MG63 (cell line): ENCODE measurements around the gene SORCS2. TPM values are rescaled to one million over a fixed set of nuclear protein-coding genes. Genes with fewer than 3 reads are reported as not detected.

Experiments used
- DNase-seq: peaks from one replicate; pipeline ENCODE4 v3.0.0-alpha.2; 2020
- H3K27me3 ChIP-seq: fragments of 250-450 bp; sonication (Bioruptor Pico); 2 replicates; pipeline ENCODE4 v1.5.1; 2020; ENCODE audit warnings: mild to moderate bottlenecking, moderate library complexity
- H3K36me3 ChIP-seq: fragments of 250-450 bp; sonication (Bioruptor Pico); 2 replicates; pipeline ENCODE4 v1.5.1; 2020; ENCODE audit warnings: mild to moderate bottlenecking, moderate library complexity
- H3K4me3 ChIP-seq: fragments of 250-450 bp; sonication (Bioruptor Pico); 2 replicates; pipeline ENCODE4 v1.5.1; 2020; ENCODE audit warnings: mild to moderate bottlenecking, moderate library complexity
- H3K9me3 ChIP-seq: fragments of 250-450 bp; sonication (Bioruptor Pico); 2 replicates; pipeline ENCODE4 v1.5.1; 2020; ENCODE audit warnings: mild to moderate bottlenecking, moderate library complexity
- total RNA-seq: library from RNA; depleted of rRNA; stranded (reverse); fragments of >200 nt; shearing (Covaris generic); gene quantifications from 2 replicates; pipeline ENCODE4 v1.2.3, GENCODE V29; 2014; ENCODE audit warnings: low replicate concordance

The SORCS2 gene
- total RNA-seq, 1 experiment from 2014 or later: 1.5 TPM

DNA sequence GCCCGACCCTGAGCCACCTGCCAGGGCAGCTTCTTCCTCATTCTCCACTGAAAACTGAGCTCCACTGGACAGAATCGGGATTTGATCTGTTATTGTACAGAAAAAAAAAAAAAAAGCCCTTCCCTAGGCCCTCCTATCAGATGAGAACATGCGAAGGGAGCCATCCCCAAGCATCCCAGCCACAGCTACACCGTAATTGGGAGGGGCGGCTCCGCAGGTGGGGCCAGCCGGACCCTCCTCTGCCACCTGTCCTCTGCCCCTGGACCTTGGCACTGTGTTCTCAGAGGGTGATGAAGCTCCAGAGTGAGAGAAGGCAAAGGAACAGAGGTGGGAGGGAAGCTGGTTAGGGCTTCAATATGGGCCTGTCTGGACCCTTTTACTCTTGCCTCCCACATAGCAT, 482.4 kb downstream of the SORCS2 start:
- H3K36me3 ChIP-seq: no peaks in the 10 kb centered on the region
- H3K9me3 ChIP-seq: no peaks in the 10 kb centered on the region
- DNase-seq: no peak
- no peaks in the 10 kb centered on the region for H3K27me3 ChIP-seq
- H3K4me3 ChIP-seq: no peak overlapping the region

DNA sequence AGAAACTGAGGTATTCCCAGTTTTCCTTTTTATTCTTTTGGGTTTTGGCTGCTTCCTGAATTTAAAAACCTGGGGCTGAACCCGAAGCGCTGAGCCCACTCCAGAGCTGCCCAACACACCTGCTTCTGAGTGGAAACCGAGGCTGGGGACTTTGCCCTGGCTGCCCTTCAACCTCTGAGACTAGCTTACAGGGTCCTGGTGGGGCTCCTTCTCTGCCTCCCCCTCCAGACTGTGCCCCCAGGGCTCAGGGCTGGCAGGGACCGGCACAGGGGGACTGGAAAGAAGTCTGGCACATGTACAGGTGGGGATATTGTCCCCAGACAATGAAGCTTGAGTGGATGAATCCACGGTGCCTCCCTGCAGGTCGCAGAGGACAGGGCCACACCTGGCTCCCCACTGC, 482.8 kb downstream of the SORCS2 start:
- H3K36me3 ChIP-seq: no peaks in the 10 kb centered on the region
- H3K9me3 ChIP-seq: no peaks in the 10 kb centered on the region
- DNase-seq: no peak
- no peak overlapping the region for H3K4me3 ChIP-seq
- no peaks in the 10 kb centered on the region for H3K27me3 ChIP-seq

DNA sequence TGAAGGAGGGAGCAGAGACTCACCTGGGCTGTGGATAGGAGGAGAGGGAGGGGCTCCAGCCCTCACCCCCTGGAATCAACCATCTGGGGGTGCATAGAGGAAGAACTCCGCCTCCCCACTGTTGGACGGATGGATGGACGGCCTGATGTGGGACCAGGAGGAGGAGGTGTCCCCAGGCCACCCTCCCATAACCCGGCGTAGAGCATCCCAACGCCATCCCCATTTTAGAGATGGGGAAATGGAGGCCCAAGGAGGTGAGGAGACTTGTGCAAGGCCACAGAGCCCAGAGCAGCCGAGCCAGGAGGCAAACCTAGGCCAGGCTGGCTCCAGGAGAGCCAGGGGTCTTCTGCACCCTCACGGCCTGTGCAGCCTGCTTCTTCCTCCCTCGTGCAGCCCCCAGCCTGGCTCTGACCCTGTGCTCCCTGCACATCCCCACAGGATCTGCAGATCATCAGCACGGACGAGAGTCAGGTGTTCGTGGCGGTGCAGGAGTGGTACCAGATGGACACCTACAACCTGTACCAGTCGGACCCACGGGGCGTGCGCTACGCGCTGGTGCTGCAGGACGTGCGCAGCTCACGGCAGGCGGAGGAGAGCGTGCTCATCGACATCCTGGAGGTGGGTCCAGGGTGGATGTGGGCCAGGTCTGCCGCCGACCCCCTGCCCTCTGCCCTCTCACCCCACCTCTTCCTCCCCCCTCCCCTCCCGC, 483.4 kb downstream of the SORCS2 start:
- H3K36me3 ChIP-seq: no peaks in the 10 kb centered on the region
- no peak overlapping the region for H3K4me3 ChIP-seq
- H3K27me3 ChIP-seq: no peaks in the 10 kb centered on the region
- no peaks in the 10 kb centered on the region for H3K9me3 ChIP-seq
- no peak for DNase-seq

DNA sequence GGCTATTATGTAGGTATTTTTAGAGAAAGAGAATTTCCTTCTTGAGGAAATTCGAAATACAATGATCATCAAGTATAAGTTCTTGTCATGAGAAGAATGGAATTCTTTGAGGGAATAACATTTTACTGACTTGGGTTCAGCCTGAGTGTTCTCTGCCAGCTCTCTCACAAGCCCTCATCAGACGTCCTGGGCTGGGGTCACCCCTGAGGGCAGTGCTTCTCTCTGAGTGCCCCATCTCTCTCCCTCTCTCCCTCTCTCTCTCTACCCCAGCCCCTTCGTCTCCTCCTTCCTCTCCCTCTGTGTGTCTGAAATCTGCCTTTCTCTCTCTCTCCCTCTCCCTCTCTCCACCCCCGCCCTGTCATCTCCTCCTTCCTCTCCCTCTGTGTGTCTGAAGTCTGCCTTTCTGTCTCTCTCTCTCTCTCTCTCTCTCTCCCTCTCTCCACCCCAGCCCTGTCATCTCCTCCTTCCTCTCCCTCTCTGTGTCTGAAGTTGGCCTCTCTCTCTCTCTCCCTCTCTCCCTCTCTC, 484.1 kb downstream of the SORCS2 start:
- no peaks in the 10 kb centered on the region for H3K9me3 ChIP-seq
- no peak for DNase-seq
- no peaks in the 10 kb centered on the region for H3K27me3 ChIP-seq
- no peaks in the 10 kb centered on the region for H3K36me3 ChIP-seq
- H3K4me3 ChIP-seq: no peak overlapping the region

DNA sequence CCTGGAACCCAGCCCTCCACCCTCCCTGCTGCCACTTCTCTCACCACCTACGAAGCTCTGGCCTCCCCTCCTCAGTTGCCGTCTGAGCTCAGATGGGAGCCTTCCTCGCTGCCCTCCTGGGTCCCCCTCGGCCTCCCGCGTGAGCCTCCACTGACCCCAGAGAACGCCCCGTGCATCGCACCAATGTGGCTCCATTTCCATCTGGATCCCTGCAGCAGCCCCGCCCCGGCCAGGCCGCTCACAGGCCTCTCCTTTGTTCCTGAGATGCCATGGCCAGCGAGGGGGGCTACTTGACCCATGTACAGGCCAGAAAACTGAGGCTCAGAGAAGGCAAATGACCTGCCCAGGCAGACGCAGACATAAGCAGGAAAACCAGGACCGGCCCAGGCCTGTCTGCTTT, 484.7 kb downstream of the SORCS2 start:
- no peaks in the 10 kb centered on the region for H3K27me3 ChIP-seq
- H3K36me3 ChIP-seq: no peaks in the 10 kb centered on the region
- H3K9me3 ChIP-seq: no peaks in the 10 kb centered on the region
- DNase-seq: no peak
- H3K4me3 ChIP-seq: no peak overlapping the region

DNA sequence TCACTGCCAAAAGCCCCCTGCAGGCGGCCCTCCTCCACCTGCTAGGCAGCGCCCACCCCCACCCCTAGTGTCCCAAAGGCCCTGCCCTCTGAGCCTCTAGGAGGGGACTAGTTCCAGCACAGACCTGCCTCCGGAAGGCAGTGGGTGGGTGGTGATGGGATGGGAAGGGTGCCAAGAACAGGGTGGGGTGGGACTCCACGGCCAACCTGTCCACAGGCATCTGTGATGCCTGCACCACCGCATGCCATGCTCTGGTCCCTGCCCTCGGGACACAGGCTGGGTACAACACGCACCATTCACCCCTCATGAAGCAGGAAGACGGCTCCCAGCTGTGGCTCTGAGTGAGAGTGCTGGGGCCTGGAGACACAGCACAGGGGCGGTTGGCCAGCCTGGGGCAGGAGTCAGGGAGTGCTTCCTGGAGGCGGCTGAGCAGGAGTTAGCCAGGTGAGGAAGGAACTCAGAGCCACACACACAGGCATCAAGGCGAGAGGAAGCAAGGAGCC, 485.5 kb downstream of the SORCS2 start:
- H3K36me3 ChIP-seq: no peaks in the 10 kb centered on the region
- H3K9me3 ChIP-seq: no peaks in the 10 kb centered on the region
- no peaks in the 10 kb centered on the region for H3K27me3 ChIP-seq
- no peak overlapping the region for H3K4me3 ChIP-seq
- no peak for DNase-seq

DNA sequence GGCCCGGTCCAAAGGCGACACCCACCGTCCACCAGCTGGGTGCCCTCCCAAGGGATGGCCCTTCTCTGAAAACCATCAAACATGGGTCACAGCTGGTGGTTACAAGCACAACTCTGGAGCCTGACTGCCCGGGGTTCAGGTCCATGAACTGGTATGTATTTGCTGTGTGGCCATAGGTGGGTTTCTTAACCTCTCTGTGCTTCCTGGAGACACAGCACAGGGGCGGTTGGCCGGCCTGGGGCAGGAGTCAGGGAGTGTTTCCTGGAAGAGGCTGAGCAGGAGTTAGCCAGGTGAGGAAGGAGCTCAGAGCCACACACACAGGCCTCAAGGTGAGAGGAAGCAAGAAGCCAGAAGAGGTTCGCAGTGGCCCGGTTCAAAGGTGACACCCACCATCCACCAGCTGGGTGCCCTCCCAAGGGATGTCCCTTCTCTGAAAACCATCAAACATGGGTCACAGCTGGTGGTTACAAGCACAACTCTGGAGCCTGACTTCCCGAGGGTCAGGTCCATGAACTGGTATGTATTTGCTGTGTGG, 486.0 kb downstream of the SORCS2 start:
- H3K4me3 ChIP-seq: no peak overlapping the region
- H3K36me3 ChIP-seq: no peaks in the 10 kb centered on the region
- no peaks in the 10 kb centered on the region for H3K27me3 ChIP-seq
- DNase-seq: no peak
- H3K9me3 ChIP-seq: no peaks in the 10 kb centered on the region

DNA sequence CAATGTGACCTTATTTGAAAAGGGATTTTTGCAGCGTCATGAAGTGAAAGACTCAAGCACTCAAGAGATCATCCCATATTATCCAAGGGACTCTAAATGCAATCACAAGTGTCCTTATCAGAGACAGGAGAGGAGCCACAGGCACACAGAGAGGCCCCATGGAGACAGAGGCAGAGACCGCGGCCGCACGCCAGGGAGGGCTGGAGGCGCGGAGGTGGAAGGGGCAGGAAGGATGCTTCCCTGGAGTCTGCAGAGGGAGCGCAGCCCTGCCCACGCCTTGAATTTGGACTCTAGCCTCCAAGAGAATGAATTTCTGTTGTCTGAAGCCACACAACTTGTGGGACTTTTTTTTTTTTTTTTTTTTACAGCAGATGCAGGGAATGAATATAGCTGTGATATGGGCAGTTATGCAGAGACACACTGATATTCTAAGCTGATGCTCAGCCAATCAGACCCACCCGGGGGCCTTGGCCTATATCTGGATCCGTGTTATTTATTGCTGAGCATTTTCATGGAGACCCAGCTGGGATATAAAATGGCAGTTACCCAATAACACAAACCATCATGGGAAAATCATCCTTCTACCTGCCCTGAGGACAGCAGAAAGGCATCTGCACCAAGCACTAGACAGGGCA, 487.2 kb downstream of the SORCS2 start:
- Histone ChIP-seq H3K36me3 (no peaks in the 10 kb centered on the region), H3K4me3 (no peak overlapping the region), H3K9me3 (no peaks in the 10 kb centered on the region), H3K27me3 (no peaks in the 10 kb centered on the region)
- DNase-seq: no peak

DNA sequence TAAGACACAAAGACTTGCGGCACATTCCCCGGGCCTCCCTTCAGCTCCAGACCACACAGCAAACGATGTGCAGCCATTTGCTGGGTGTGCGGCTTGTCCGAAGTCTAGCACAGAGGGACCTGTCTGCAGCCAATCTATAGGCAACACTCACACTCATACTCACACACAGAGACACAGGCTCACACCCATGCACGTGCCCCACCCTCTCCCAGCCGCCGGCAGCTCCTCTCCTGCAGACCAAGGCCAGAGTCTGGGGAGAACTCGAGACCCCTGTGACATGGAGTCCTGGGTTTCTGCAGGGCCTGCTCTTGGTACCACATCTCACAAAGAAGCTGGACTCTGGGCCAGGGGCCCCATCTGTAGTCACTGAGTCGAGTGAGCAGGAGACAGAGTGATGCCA, 487.8 kb downstream of the SORCS2 start:
- no peaks in the 10 kb centered on the region for H3K9me3 ChIP-seq
- DNase-seq: no peak
- no peak overlapping the region for H3K4me3 ChIP-seq
- no peaks in the 10 kb centered on the region for H3K36me3 ChIP-seq
- H3K27me3 ChIP-seq: no peaks in the 10 kb centered on the region

DNA sequence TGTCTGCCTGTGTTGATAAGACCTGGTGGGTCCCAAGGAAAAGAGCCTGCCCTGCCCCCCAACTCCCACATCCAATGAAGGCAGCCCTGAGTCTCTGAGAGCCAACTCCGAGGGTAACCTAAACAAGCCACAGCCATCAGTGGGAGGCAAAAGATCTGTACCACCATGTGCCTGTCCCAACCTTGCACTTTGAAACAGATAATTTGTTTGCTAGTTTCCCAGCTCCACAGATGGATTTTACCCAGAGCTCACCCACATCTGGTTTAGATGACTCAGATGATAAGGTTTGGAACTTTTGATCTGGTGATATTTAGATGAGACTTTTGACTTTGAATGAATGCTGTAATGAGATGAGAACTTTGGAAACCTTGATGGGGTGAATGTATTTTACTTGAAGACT, 488.4 kb downstream of the SORCS2 start:
- Histone ChIP-seq H3K9me3 (no peaks in the 10 kb centered on the region), H3K4me3 (no peak overlapping the region), H3K27me3 (no peaks in the 10 kb centered on the region), H3K36me3 (no peaks in the 10 kb centered on the region)
- DNase-seq: no peak

DNA sequence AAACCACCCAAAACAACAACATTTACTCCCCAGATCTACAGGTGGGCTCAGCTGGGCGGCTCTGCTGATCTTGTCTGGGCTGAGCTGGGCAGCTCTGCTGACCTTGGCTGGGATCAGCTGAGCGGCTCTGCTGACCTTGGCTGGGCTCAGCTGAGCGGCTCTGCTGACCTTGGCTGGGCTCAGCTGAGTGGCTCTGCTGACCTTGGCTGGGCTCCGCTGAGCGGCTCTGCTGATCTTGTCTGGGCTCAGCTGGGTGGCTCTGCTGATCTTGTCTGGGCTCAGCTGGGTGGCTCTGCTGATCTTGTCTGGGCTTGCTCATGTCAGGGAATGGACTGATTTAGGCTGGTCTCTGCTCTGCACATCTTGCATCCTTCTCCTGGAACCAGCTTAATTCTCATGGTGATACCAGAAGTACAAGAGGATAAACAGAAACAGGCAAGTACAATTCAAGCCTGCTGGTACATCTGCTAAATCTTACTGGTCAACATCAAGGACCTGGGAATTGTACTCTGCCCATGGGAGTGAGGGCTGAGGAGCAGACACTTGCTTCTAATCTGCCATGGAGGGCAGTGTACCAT, 490.9 kb downstream of the SORCS2 start:
- H3K36me3 ChIP-seq: no peaks in the 10 kb centered on the region
- DNase-seq: no peak
- H3K4me3 ChIP-seq: no peak overlapping the region
- H3K9me3 ChIP-seq: no peaks in the 10 kb centered on the region
- H3K27me3 ChIP-seq: no peaks in the 10 kb centered on the region

DNA sequence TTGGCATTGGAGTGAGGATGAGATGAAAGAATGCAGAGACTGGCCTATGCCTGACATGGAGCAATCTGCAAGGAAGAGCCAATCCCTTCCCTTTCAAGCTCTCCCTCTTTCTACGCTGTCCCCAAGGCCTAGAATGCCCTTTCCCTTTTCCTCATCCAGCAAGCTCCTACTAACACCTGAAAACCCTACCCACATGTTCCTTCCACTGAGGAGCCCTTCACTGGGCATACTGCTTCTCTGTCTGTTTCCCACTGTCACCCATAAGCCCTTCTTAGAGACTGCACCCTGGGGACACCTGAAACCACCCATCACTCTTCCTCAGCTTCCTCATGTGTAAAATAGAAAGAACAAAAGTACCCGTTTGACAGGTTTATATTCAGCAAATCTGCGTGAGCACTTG, 492.0 kb downstream of the SORCS2 start:
- no peaks in the 10 kb centered on the region for H3K36me3 ChIP-seq
- no peak overlapping the region for H3K4me3 ChIP-seq
- DNase-seq: no peak
- H3K9me3 ChIP-seq: no peaks in the 10 kb centered on the region
- H3K27me3 ChIP-seq: no peaks in the 10 kb centered on the region

DNA sequence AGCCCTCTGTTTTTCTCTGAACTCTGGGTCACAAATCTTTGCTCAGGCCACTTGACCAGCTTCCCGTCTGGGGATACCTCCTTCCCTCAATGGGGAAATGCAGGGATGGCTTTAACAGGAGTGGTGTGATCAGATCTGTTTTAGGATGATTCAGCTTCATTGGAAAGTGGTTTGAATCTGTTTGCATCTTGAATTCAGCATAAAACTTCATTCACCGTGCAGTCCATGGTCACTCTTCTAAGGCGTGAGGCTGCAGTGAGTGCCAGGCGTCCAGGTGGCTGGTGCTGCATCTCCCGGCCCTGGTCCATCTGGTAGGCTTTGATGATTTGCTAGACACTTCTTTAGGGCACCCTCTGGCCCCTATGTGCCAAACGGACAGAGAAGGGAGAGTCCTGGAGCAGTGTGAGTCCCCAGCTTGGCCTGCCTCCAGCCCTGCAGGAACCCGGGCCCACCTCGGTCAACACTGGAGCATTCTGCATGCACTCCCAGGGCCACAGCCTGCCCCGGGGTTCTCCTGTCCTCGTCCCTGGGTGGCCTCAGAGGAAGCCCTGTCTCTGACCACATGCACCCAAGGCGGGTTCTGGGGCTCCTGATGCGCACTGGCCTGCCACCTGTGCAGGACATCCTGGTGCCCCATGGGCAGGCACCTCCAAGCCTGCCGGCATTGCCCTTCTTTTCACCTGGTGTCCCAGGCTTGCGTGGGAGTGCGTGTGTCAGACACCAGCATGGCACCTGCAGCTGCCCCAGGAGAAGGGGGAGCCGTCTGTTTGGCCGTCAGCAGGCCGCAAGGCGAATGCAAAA, 493.9 kb downstream of the SORCS2 start:
- no peak for DNase-seq
- Histone ChIP-seq H3K9me3 (no peaks in the 10 kb centered on the region), H3K4me3 (no peak overlapping the region), H3K27me3 (no peaks in the 10 kb centered on the region), H3K36me3 (no peaks in the 10 kb centered on the region)

DNA sequence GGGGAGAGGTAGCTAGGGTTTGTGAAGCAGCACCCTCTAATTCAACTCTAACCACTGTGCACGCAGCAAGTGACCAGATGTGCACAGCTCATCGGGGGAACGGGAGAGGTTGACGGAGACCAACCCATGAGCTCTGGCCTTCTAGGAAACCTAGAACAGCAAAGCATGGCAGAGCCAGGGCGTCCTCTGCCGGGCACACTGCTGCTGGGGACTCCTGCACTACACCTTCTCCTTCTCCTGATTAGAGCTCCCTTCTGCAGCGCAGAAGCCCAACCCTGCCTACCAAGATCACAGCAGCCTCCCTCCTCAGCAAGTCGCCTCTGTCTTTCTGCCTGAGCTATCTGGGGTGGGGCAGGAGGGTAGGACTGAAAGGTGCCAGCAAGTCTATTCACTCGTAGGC, 494.7 kb downstream of the SORCS2 start:
- no peak for DNase-seq

DNA sequence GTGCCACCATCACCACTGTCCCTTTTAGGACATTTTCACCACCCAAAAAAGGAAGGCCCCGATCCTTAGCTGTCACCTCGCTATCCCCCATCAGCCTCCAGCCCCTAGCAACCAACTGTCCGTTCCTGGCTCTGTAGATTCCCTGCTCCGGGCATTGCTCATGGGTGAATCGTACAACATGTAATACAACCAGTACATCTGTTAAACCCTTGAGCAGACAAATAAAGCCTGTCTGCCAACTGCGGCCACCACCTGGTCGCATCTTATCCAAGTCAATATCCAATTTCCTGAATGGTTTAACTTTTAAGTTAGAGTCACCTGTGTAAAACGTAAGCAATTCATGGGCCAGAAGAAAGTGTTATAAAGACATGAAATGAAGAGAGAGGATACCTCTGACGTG, 495.5 kb downstream of the SORCS2 start:
- no peaks in the 10 kb centered on the region for H3K27me3 ChIP-seq

More for the DNA sequence above, 494.7 kb downstream of the SORCS2 start:
- no peaks in the 10 kb centered on the region for H3K36me3 ChIP-seq
- H3K9me3 ChIP-seq: no peaks in the 10 kb centered on the region
- H3K4me3 ChIP-seq: no peak overlapping the region
- H3K27me3 ChIP-seq: no peaks in the 10 kb centered on the region

DNA sequence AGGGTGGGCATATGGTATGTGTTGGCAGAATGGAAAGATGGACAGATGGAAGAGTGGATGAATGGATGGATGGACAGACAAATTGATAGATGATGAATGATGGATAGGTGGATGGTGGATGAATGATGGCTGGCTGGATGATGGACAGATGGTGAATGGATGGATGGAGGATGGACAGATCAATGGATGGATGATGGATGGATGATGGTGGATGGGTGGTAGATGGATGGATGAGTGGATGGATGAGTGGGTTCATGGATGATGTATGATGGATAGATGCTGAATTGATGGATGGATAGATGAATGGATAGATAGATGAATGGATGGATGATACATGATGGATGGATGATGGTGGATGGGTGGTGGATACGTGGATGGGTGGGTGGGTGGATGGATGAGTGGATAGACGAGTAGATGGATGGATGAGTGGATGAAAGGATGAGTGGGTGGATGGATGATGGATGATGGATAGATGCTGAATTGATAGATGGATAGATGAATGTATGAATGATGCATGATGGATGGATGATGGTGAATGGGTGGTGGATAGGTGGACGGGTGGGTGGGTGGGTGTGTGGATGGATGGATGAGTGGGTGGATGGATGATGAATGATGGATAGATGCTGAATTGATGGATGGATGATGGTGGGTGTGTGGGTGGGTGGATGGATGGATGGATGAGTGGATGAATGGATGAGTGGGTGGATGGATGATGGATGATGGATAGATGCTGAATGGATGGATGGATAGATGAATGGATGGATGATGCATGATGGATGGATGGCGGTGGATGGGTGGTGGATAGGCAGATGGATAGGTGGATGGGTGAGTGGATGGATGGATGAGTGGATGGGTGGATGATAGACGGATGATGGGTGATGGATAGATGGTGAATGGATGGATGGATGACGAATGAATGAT, 497.7 kb downstream of the SORCS2 start:
- Histone ChIP-seq H3K4me3 (no peak overlapping the region), H3K9me3 (no peaks in the 10 kb centered on the region), H3K36me3 (no peaks in the 10 kb centered on the region), H3K27me3 (no peaks in the 10 kb centered on the region)
- no peak for DNase-seq

More for the DNA sequence above, 495.5 kb downstream of the SORCS2 start:
- Histone ChIP-seq H3K4me3 (no peak overlapping the region), H3K36me3 (no peaks in the 10 kb centered on the region), H3K9me3 (no peaks in the 10 kb centered on the region)
- DNase-seq: no peak
